Kidney epithelial cell (primary cell): ENCODE data around the gene FCHSD2. TPM values are rescaled to one million over a fixed set of nuclear protein-coding genes. Genes with fewer than 3 reads are reported as not detected.
"Not testable (repeated sequence)": the region's sequence is repeated elsewhere in the genome, so short reads cannot be mapped to it uniquely, and the experiment has no call there.

Experiments used
- DNase-seq: peaks from one replicate; pipeline ENCODE4 v3.0.0-alpha.2; 2010; ENCODE audit warnings: low read depth
- H3K27me3 ChIP-seq: 2 replicates; pipeline ENCODE4 v1.6.0; 2011; ENCODE audit warnings: low read length; ENCODE audit not compliant: control insufficient read depth, insufficient read depth
- H3K36me3 ChIP-seq: 2 replicates; pipeline ENCODE4 v1.5.1; 2011; ENCODE audit warnings: low read length; ENCODE audit not compliant: control insufficient read depth, insufficient read depth
- H3K4me3 ChIP-seq: 2 replicates; pipeline ENCODE4 v1.5.1; 2011; ENCODE audit warnings: low read depth, mild to moderate bottlenecking, control low read depth, low read length
- CTCF ChIP-seq: IDR thresholded peaks from 2 replicates; pipeline ENCODE4 v1.5.1; 2011; ENCODE audit warnings: mild to moderate bottlenecking, moderate library complexity, low read length, control low read depth, inconsistent platforms; ENCODE audit not compliant: insufficient read depth, poor library complexity, severe bottlenecking
- total RNA-seq: library from RNA; depleted of rRNA; stranded (reverse); fragments of >200 nt; gene quantifications from 2 replicates; pipeline ENCODE4 v1.2.3, GENCODE V29; 2015

FCHSD2 gene
- total RNA-seq, 1 donor from 2014 or later = 13.2 TPM

- H3K36me3 ChIP-seq = no peaks in the 10 kb centered on the region
- H3K27me3 ChIP-seq = no peaks in the 10 kb centered on the region
- DNase-seq = no peak
- TF ChIP-seq CTCF = no peak
- no peak overlapping the region for H3K4me3 ChIP-seq
Observed at GRCh38 chr11:72859126-72859525, 283.0 kb downstream of the FCHSD2 start.

- H3K4me3 ChIP-seq, H3K36me3 ChIP-seq, H3K27me3 ChIP-seq, DNase-seq: not testable (repeated sequence)
Observed at GRCh38 chr11:72858267-72858666, 283.9 kb downstream of the FCHSD2 start.

- Histone ChIP-seq H3K4me3 (no peak overlapping the region), H3K36me3 (no peaks in the 10 kb centered on the region), H3K27me3 (no peaks in the 10 kb centered on the region)
- no peak for TF ChIP-seq CTCF
- no peak for DNase-seq
Observed at GRCh38 chr11:72856551-72857345, 285.4 kb downstream of the FCHSD2 start.

GRCh38 chr11:72856065-72856464 is 286.1 kb downstream of the FCHSD2 start:
- Histone ChIP-seq H3K36me3 (no peaks in the 10 kb centered on the region), H3K27me3 (no peaks in the 10 kb centered on the region), H3K4me3 (no peak overlapping the region)
- TF ChIP-seq CTCF = no peak
- no peak for DNase-seq

GRCh38 chr11:72851726-72852125 is 290.4 kb downstream of the FCHSD2 start:
- no peaks in the 10 kb centered on the region for H3K36me3 ChIP-seq
- no peaks in the 10 kb centered on the region for H3K27me3 ChIP-seq
- TF ChIP-seq CTCF = no peak
- H3K4me3 ChIP-seq = no peak overlapping the region
- DNase-seq = no peak

- TF ChIP-seq CTCF = no peak
- DNase-seq = no peak
- no peaks in the 10 kb centered on the region for H3K36me3 ChIP-seq
- H3K27me3 ChIP-seq = no peaks in the 10 kb centered on the region
- no peak overlapping the region for H3K4me3 ChIP-seq
Observed at GRCh38 chr11:72850832-72851231, 291.3 kb downstream of the FCHSD2 start.
